Neural progenitor cell (in vitro differentiated cells): ENCODE results near the gene HYLS1. TPM values are rescaled to one million over a fixed set of nuclear protein-coding genes. Genes with fewer than 3 reads are reported as not detected.
"Not testable (repeated sequence)": the region's sequence is repeated elsewhere in the genome, so short reads cannot be mapped to it uniquely, and the experiment has no call there.

Experiments
- DNase-seq: peaks from one replicate; pipeline ENCODE4 v3.0.0-alpha.2; 2016; ENCODE audit warnings: low spot score
- H2AFZ ChIP-seq: fragments of 200-600 bp; sonication (generic); replicated peaks from 2 replicates; pipeline ENCODE4 v1.6.1; 2016; ENCODE audit warnings: antibody characterized with exemption
- H3F3A ChIP-seq: fragments of 200-600 bp; sonication (generic); 2 replicates; pipeline ENCODE4 v1.6.1; 2016; ENCODE audit warnings: antibody characterized with exemption, low read depth
- H3K27ac ChIP-seq: fragments of 200-600 bp; sonication (generic); 2 replicates; pipeline ENCODE4 v1.5.1; 2016; ENCODE audit warnings: mild to moderate bottlenecking
- H3K27me3 ChIP-seq: fragments of 200-600 bp; sonication (generic); 2 replicates; pipeline ENCODE4 v1.6.1; 2016; ENCODE audit warnings: mild to moderate bottlenecking, moderate library complexity
- H3K36me3 ChIP-seq: fragments of 200-600 bp; sonication (generic); 2 replicates; pipeline ENCODE4 v1.5.1; 2016
- H3K4me1 ChIP-seq: fragments of 200-600 bp; sonication (generic); 2 replicates; pipeline ENCODE4 v1.6.1; 2016; ENCODE audit warnings: mixed run types
- H3K4me2 ChIP-seq: fragments of 200-600 bp; sonication (generic); 2 replicates; pipeline ENCODE4 v1.6.1; 2016
- H3K4me3 ChIP-seq: fragments of 200-600 bp; sonication (generic); 2 replicates; pipeline ENCODE4 v1.5.1; 2016
- H3K79me2 ChIP-seq: fragments of 200-600 bp; sonication (generic); 2 replicates; pipeline ENCODE4 v1.6.1; 2016; ENCODE audit warnings: low read depth
- H3K9ac ChIP-seq: fragments of 200-600 bp; sonication (generic); 2 replicates; pipeline ENCODE4 v1.6.1; 2016
- H3K9me3 ChIP-seq: fragments of 200-600 bp; sonication (generic); 2 replicates; pipeline ENCODE4 v1.5.1; 2016; ENCODE audit warnings: low read depth
- H4K20me1 ChIP-seq: fragments of 200-600 bp; sonication (generic); 2 replicates; pipeline ENCODE4 v1.6.1; 2016; ENCODE audit warnings: low read depth
- H3K27ac Mint-ChIP-seq: 3 replicates; pipeline ENCODE4 v1.8.0; 2021; ENCODE audit warnings: mixed read lengths
- H3K27me3 Mint-ChIP-seq: 2 replicates; pipeline ENCODE4 v1.8.0; 2022; ENCODE audit warnings: low read depth, mild to moderate bottlenecking, inconsistent platforms, moderate library complexity, mixed read lengths; ENCODE audit not compliant: insufficient read depth
- H3K36me3 Mint-ChIP-seq: 3 replicates; pipeline ENCODE4 v1.8.0; 2021; ENCODE audit warnings: mixed read lengths
- H3K4me1 Mint-ChIP-seq: 3 replicates; pipeline ENCODE4 v1.8.0; 2021; ENCODE audit warnings: mixed read lengths
- H3K4me3 Mint-ChIP-seq: 3 replicates; pipeline ENCODE4 v1.8.0; 2021; ENCODE audit warnings: mild to moderate bottlenecking, moderate library complexity, mixed read lengths
- H3K9me3 Mint-ChIP-seq: 3 replicates; pipeline ENCODE4 v1.8.0; 2020; ENCODE audit warnings: mixed read lengths
- EZH2 ChIP-seq: fragments of 200-600 bp; sonication (generic); IDR thresholded peaks from 2 replicates; pipeline ENCODE4 v1.6.1; 2017; ENCODE audit warnings: antibody characterized with exemption, mild to moderate bottlenecking, moderate library complexity
- EZH2phosphoT487 ChIP-seq: fragments of 200-600 bp; sonication (generic); IDR thresholded peaks from 2 replicates; pipeline ENCODE4 v1.6.1; 2017; ENCODE audit warnings: antibody characterized with exemption
- total RNA-seq: library from RNA; depleted of rRNA; stranded (reverse); fragments of >200 nt; gene quantifications from 2 replicates; pipeline ENCODE4 v1.2.3, GENCODE V29; 2015; ENCODE audit warnings: low replicate concordance
- TF ChIP-seq, protein P1 (sequence below): fragments of 200-600 bp; sonication (generic); IDR thresholded peaks from 2 replicates; pipeline ENCODE4 v1.5.1; 2017; ENCODE audit warnings: antibody characterized with exemption, mild to moderate bottlenecking

HYLS1 gene, protein sequence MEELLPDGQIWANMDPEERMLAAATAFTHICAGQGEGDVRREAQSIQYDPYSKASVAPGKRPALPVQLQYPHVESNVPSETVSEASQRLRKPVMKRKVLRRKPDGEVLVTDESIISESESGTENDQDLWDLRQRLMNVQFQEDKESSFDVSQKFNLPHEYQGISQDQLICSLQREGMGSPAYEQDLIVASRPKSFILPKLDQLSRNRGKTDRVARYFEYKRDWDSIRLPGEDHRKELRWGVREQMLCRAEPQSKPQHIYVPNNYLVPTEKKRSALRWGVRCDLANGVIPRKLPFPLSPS
- total RNA-seq = 7.7 and 8.9 TPM in 2 replicates

DNA sequence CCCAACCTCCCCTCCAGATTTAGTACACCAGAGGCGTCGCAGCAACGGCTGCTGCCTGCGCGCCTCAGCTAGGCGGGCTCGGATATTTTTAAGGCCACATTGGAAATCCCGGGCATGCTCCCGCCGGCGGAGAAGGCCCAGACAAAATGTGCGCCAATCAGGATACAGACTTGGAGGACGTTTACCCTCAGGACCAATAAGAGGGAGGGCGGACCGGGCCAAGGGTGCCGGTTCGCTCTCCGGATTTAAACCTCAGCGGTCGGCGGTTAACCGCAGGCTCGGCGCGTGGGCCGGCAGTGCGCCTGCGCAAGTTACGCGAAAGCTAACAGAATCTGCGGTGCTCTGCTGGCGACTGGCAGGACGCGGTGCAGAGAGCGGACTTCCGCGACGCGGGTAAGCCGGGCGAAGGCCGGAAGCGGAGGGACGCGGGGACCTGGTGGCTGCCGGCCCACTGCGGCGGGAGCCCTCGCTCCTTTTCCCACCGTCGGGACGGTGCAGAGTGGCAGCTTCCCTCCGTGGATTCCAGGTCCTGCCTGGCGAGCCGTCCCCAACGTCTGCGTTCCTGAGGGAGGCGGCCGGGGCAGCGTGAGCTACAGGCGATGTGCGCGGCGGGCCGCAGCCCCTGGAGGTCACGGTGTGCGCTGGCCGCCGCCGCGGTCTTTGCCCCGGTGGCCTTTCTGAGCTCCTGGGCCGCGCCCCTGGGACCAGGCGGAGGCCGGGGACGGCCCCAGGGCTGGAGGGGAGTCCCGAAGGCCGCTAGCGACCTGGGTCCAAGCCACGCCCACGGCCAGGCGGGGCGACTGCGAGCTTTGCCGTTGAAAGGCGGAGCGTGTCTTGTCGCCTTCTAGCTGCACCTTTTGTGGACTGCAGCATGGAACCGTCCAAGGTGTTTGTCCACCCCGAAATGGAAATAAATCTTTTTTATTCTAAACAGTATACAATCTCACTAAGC is at the start of gene HYLS1:
Gene HYLS1 (plus strand): TSS at position 296 of the 952 bp plus-strand sequence. CDS start 11,701 bp downstream, outside the sequence.
- Histone ChIP-seq H3K27me3 (no peaks in the 10 kb centered on the region), H3K9me3 (no peaks in the 10 kb centered on the region), H3K4me2 (peak within 1 kb of the TSS; percentile 74), H3K4me1 (no peaks in the 10 kb centered on the region), H3K79me2 (peaks cover 32% of the 10 kb centered on the region), H3K9ac (no peak within 1 kb of the TSS), H3K36me3 (no peaks in the 10 kb centered on the region), H3K27ac (no peak within 1 kb of the TSS), H2AFZ (peak within 1 kb of the TSS; percentile 90), H3K4me3 (peak within 1 kb of the TSS; percentile 61), H4K20me1 (no peaks in the 10 kb centered on the region), H3F3A (peaks cover 15% of the 10 kb centered on the region)
- Mint-ChIP-seq H3K4me3 (peak within 1 kb of the TSS; percentile 83), H3K9me3 (peaks cover 10% of the 10 kb centered on the region), H3K36me3 (peaks cover 1% of the 10 kb centered on the region), H3K27me3 (peaks cover 9% of the 10 kb centered on the region), H3K4me1 (peaks cover 5% of the 10 kb centered on the region), H3K27ac (no peak within 1 kb of the TSS)
- TF ChIP-seq EZH2phosphoT487 (no peak), EZH2 (peak; percentile 59)
- TF ChIP-seq, protein P1, sequence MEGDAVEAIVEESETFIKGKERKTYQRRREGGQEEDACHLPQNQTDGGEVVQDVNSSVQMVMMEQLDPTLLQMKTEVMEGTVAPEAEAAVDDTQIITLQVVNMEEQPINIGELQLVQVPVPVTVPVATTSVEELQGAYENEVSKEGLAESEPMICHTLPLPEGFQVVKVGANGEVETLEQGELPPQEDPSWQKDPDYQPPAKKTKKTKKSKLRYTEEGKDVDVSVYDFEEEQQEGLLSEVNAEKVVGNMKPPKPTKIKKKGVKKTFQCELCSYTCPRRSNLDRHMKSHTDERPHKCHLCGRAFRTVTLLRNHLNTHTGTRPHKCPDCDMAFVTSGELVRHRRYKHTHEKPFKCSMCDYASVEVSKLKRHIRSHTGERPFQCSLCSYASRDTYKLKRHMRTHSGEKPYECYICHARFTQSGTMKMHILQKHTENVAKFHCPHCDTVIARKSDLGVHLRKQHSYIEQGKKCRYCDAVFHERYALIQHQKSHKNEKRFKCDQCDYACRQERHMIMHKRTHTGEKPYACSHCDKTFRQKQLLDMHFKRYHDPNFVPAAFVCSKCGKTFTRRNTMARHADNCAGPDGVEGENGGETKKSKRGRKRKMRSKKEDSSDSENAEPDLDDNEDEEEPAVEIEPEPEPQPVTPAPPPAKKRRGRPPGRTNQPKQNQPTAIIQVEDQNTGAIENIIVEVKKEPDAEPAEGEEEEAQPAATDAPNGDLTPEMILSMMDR = peak; percentile 26
- peak; percentile 90 for DNase-seq

DNA sequence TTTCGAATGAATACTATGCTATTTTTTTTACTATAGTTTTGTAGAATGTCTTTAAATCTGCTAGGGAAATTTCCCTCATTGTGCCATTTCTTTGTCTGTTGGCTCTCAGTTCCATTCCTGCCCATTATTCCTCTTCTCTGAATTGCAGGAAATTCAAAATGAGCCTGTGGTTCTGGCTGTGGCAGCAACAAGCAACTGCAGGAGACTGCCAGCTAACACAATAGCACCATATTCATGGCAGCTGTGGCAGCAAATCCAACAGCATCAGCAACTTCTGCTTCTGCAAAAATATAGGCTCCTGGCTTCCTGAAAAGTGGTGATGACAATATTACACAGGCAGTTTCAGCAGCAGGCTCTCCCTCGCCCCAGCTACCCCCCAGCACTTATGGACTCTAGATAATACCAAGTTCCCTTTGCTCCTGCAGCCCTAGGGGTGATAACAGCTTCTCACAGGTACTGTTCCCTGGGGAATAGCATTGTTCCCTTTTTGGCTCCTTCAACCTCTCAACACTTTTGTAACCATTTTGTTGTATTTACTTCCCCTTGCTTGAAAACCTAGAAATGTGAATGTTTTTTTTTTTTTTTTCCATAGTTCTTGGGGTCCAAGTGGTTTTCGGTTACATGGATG is 45.0 kb upstream of the HYLS1 start:
- no peaks in the 10 kb centered on the region for H3K4me1 Mint-ChIP-seq
- TF ChIP-seq, protein P1 = no peak
- no peak for TF ChIP-seq EZH2
- no peak for TF ChIP-seq EZH2phosphoT487
- no peak overlapping the region for H2AFZ ChIP-seq

DNA sequence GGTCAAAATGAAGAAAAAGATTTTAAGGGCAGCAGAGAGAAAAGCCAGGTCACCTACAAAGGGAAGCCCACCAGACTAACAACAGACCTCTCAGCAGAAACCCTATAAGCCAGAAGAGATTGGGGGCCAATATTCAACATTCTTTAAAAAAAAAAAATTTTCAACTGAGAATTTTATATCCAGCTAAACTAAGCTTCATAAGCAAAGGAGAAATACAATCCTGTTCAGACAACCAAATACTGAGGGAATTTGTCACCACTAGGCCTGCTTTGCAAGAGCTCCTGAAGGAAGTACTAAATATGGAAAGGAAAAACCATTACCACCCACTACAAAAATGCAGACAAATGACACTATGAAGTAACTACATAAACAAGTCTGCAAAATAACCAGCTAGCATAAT is 41.3 kb upstream of the HYLS1 start:
- no peak for DNase-seq
- Histone ChIP-seq H2AFZ (no peak overlapping the region), H3K4me3 (no peak overlapping the region), H3K27me3 (no peaks in the 10 kb centered on the region), H3K9ac (no peak overlapping the region), H3K27ac (no peak overlapping the region), H3K36me3 (no peaks in the 10 kb centered on the region), H4K20me1 (no peaks in the 10 kb centered on the region), H3K4me1 (peaks cover 7% of the 10 kb centered on the region), H3F3A (peaks cover 7% of the 10 kb centered on the region), H3K9me3 (no peaks in the 10 kb centered on the region), H3K79me2 (no peaks in the 10 kb centered on the region), H3K4me2 (no peak overlapping the region)
- Mint-ChIP-seq H3K27me3 (peaks cover 2% of the 10 kb centered on the region), H3K4me3 (no peak overlapping the region), H3K36me3 (no peaks in the 10 kb centered on the region), H3K4me1 (no peaks in the 10 kb centered on the region), H3K27ac (no peak overlapping the region), H3K9me3 (peaks cover 21% of the 10 kb centered on the region)
- TF ChIP-seq, protein P1 = no peak
- TF ChIP-seq EZH2phosphoT487 (no peak), EZH2 (no peak)

More for the DNA sequence above, 45.0 kb upstream of the HYLS1 start:
- Histone ChIP-seq H3K4me1 (peaks cover 7% of the 10 kb centered on the region), H3K36me3 (no peaks in the 10 kb centered on the region), H3K4me3 (no peak overlapping the region), H3K27ac (no peak overlapping the region), H3F3A (peaks cover 7% of the 10 kb centered on the region), H3K4me2 (no peak overlapping the region), H3K79me2 (no peaks in the 10 kb centered on the region), H3K27me3 (no peaks in the 10 kb centered on the region), H3K9ac (no peak overlapping the region), H4K20me1 (no peaks in the 10 kb centered on the region), H3K9me3 (no peaks in the 10 kb centered on the region)
- Mint-ChIP-seq H3K27ac (no peak overlapping the region), H3K9me3 (peaks cover 20% of the 10 kb centered on the region), H3K4me3 (no peak overlapping the region), H3K27me3 (peaks cover 2% of the 10 kb centered on the region), H3K36me3 (no peaks in the 10 kb centered on the region)
- DNase-seq = no peak

DNA sequence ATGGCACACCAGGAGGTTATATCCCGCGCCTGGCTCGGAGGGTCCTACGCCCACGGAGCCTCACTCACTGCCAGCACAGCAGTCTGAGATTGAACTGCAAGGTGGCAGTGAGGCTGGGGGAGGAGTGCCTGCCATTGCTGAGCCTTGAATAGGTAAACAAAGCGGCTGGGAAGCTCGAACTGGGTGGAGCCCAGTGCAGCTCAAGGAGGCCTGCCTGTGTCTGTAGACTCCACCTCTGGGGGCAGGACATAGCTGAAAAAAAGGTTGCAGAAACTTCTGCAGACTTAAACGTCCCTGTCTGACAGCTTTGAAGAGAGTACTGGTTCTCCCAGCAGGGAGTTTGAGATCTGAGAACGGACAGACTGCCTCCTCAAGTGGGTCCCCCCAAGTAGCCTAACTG is 29.8 kb upstream of the HYLS1 start:
- H2AFZ ChIP-seq, H3K4me3 ChIP-seq, H3K27me3 Mint-ChIP-seq, H3K4me2 ChIP-seq, H3K9ac ChIP-seq, H3F3A ChIP-seq, H3K27ac Mint-ChIP-seq, H3K36me3 ChIP-seq, H3K27ac ChIP-seq, H3K4me1 ChIP-seq, H3K4me1 Mint-ChIP-seq, H4K20me1 ChIP-seq, H3K36me3 Mint-ChIP-seq, H3K79me2 ChIP-seq, H3K9me3 ChIP-seq, H3K4me3 Mint-ChIP-seq, DNase-seq, H3K27me3 ChIP-seq: not testable (repeated sequence)
- H3K9me3 Mint-ChIP-seq = peaks cover 27% of the 10 kb centered on the region

- H2AFZ ChIP-seq, H4K20me1 ChIP-seq, H3K36me3 Mint-ChIP-seq, H3K36me3 ChIP-seq, H3K79me2 ChIP-seq, H3F3A ChIP-seq, H3K27ac Mint-ChIP-seq, H3K4me1 Mint-ChIP-seq, DNase-seq, H3K27me3 ChIP-seq, H3K27me3 Mint-ChIP-seq, H3K9ac ChIP-seq, H3K9me3 ChIP-seq, H3K4me3 ChIP-seq, H3K4me3 Mint-ChIP-seq, H3K27ac ChIP-seq, H3K4me1 ChIP-seq, H3K4me2 ChIP-seq: not testable (repeated sequence)
- H3K9me3 Mint-ChIP-seq = peaks cover 24% of the 10 kb centered on the region
Observed at GRCh38 chr11:125862786-125863185, 24.7 kb upstream of the HYLS1 start.
